ENCODE results near the gene AHDC1.
"Not testable (repeated sequence)": the region's sequence is repeated elsewhere in the genome, so short reads cannot be mapped to it uniquely, and the experiment has no call there.

The AHDC1 gene

DNA sequence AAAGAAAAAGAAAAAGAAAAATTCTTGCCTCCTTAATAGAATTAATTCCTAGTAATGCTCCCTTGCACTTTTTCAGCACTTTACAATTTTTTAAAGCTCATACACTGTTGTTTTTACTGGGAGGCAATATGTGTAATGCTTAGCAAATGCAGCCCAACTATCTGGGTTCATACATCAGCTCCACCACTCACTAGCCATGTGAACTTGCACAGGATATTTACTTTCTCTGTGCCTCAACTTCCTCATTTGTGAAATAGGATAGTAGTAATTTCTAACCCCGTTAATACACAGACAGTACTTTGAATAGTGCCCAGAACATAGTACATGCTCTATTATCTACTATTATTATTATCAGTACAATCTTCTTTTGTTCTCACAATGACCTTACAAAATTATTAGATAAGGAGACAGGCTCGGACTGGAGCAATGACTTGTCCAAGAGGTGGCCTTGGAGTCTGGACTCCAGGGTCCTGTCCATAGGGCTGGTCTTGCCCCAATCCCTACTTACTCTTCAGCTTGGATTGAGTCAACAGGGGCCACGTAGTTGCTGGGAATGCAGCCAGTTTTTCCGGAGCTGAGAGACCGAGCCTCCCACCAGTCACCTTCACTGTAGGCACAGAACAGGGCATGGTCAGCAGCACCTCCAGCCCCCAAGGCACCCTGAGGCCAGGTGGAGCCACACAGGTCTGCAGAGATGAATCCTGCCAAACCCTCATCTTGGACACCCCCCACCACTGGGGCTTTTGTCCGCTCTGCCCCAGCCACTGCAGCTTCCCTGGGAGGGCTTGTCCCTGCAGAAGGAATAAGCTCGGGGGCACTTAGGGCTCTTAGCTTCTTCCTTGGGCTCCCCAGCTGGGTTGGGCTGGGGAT, 17.3 kb upstream of the AHDC1 start:
- Histone ChIP-seq H3K27me3 (ENCODE audit: insufficient read depth, low read length) (peaks cover 5% of the 10 kb centered on the region; the same call in 1 of the 2 replicates), H3K27ac (ENCODE audit: low read length) (no peak overlapping the region), H3K4me1 (ENCODE audit: insufficient read depth, low read length) (peaks cover 7% of the 10 kb centered on the region; the same call in 1 of the 2 replicates), H3K9ac (ENCODE audit: low read depth, low read length) (no peak overlapping the region), H3K4me3 (ENCODE audit: low read length) (no peak overlapping the region), H3K36me3 (ENCODE audit: insufficient read depth, low read depth, low read length) (no peaks in the 10 kb centered on the region), H3K9me3 (ENCODE audit: insufficient read depth, low read depth, low read length) (no peaks in the 10 kb centered on the region)

DNA sequence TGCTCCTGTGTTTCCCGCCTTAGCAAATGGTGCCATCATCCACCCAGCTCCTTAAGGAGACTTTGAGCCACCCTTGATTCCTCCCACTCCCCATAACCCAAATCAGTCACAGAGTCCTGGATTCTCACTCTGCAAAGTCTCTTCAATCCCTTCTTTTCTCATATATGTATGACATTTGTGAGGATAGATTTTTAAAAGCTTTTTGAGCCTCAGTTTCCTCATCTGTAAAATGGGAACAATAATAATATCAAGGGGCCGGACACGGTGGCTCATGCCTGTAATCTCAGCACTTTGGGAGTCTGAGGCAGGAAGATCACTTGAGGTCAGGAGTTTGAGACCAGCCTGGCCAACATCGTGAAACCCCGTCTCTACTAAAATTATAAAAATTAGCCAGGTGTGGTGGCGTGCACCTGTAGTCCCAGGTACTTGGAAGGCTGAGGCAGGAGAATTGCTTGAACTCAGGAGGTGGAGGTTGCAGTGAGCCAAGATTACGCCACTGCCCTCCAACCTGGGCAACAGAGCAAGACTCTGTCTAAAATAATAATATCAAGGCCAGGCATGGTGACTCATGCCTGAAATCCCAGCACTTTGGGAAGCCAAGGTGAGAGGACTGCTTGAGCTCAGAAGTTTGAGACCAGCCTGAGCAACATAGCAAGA, 16.0 kb upstream of the AHDC1 start:
- not testable (repeated sequence) for H3K4me3 ChIP-seq (ENCODE audit: low read length); H3K9me3 ChIP-seq (ENCODE audit: insufficient read depth, low read depth, low read length); H3K9ac ChIP-seq (ENCODE audit: low read depth, low read length); H3K27ac ChIP-seq (ENCODE audit: low read length); H3K4me1 ChIP-seq (ENCODE audit: insufficient read depth, low read length); H3K36me3 ChIP-seq (ENCODE audit: insufficient read depth, low read depth, low read length)
- H3K27me3 ChIP-seq (ENCODE audit: insufficient read depth, low read length), result peaks cover 17% of the 10 kb centered on the region

DNA sequence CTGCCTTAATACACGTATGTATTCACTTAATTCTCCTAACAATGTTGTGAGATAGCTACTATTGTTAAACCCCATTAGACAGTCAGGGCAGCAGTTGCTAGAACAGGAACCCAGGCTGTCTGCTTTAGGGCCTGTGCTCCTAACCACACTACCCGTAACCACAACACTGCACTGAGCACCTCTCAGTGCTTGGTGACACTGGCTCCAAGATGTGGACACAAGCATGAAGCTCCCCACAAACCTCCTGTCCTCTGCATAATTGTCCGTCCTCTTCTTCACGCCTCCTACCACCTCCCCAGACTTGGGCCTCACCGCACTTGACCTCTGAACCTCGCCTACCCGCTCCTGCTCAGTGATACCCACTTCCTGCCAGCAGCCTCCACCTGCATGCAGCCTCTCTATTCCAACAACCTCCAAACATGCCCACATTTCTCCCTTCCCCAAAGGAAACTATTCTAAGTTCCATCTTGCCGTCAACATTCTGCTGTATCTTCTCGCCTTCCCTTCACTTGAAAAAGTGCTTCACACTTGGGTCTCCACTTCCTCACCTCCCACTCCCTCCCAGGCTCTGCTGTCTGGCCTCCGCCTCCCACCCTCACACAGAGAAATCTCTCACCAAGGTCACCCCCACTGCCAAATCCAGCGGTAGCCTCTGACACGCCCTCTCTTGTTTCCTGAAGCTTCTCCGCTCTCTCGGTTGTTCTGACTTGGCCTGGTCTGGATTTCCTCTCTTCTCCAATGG, 14.6 kb upstream of the AHDC1 start:
- peaks cover 7% of the 10 kb centered on the region; the same call in 1 of the 2 replicates for H3K4me1 ChIP-seq (ENCODE audit: insufficient read depth, low read length)
- H3K27me3 ChIP-seq (ENCODE audit: insufficient read depth, low read length), result peaks cover 17% of the 10 kb centered on the region
- H3K9ac ChIP-seq (ENCODE audit: low read depth, low read length), result no peak overlapping the region
- no peaks in the 10 kb centered on the region for H3K9me3 ChIP-seq (ENCODE audit: insufficient read depth, low read depth, low read length)
- no peak overlapping the region for H3K4me3 ChIP-seq (ENCODE audit: low read length)
- H3K36me3 ChIP-seq (ENCODE audit: insufficient read depth, low read depth, low read length), result no peaks in the 10 kb centered on the region
- no peak overlapping the region for H3K27ac ChIP-seq (ENCODE audit: low read length)

DNA sequence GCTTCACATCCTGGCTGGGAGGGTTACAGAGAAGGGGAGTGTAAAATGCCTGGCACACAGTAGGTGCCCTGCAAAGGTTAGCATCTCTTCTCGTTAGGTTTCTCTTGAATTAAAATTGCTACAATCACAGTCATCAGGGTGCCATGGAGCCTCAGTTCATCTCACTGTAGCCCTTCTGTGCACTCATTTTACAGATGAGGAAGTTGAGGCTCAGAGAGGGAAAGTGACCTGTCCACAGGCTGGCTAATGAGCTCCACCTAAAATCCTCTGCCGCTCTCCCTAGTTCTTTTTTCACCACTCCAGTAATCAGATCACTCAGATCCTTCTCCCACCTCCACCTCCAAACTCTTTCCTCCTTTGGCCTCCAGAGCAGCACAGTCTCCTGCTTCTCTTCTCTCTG, 13.5 kb upstream of the AHDC1 start:
- H3K9me3 ChIP-seq (ENCODE audit: insufficient read depth, low read depth, low read length), result no peaks in the 10 kb centered on the region
- no peak overlapping the region for H3K9ac ChIP-seq (ENCODE audit: low read depth, low read length)
- peaks cover 17% of the 10 kb centered on the region for H3K27me3 ChIP-seq (ENCODE audit: insufficient read depth, low read length)
- H3K36me3 ChIP-seq (ENCODE audit: insufficient read depth, low read depth, low read length), result no peaks in the 10 kb centered on the region
- no peak overlapping the region for H3K4me3 ChIP-seq (ENCODE audit: low read length)
- H3K4me1 ChIP-seq (ENCODE audit: insufficient read depth, low read length), result no peaks in the 10 kb centered on the region
- H3K27ac ChIP-seq (ENCODE audit: low read length), result no peak overlapping the region

DNA sequence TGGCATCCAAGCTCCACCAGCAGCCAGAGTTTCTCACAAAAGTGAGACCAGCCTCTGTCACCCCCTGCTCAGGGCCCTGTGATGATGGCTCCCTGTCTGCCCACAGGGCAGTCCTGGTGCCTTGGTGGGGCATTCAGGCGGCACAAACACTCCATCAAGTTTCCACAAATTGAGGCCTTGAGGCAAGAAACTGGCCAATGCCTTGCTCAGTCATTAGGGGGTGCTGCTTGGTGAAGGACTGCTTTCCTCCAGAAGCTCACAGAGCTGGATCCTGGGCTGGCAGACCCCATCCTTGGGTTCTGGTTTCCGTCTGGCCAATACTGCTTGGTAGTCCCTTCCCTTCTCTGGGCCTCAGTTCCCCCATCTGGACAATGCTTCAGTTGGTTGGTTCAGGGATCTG, 12.5 kb upstream of the AHDC1 start:
- no peaks in the 10 kb centered on the region for H3K4me1 ChIP-seq (ENCODE audit: insufficient read depth, low read length)
- no peak overlapping the region for H3K9ac ChIP-seq (ENCODE audit: low read depth, low read length)
- no peaks in the 10 kb centered on the region for H3K36me3 ChIP-seq (ENCODE audit: insufficient read depth, low read depth, low read length)
- H3K4me3 ChIP-seq (ENCODE audit: low read length), result no peak overlapping the region
- peaks cover 17% of the 10 kb centered on the region for H3K27me3 ChIP-seq (ENCODE audit: insufficient read depth, low read length)
- H3K9me3 ChIP-seq (ENCODE audit: insufficient read depth, low read depth, low read length), result no peaks in the 10 kb centered on the region
- no peak overlapping the region for H3K27ac ChIP-seq (ENCODE audit: low read length)

DNA sequence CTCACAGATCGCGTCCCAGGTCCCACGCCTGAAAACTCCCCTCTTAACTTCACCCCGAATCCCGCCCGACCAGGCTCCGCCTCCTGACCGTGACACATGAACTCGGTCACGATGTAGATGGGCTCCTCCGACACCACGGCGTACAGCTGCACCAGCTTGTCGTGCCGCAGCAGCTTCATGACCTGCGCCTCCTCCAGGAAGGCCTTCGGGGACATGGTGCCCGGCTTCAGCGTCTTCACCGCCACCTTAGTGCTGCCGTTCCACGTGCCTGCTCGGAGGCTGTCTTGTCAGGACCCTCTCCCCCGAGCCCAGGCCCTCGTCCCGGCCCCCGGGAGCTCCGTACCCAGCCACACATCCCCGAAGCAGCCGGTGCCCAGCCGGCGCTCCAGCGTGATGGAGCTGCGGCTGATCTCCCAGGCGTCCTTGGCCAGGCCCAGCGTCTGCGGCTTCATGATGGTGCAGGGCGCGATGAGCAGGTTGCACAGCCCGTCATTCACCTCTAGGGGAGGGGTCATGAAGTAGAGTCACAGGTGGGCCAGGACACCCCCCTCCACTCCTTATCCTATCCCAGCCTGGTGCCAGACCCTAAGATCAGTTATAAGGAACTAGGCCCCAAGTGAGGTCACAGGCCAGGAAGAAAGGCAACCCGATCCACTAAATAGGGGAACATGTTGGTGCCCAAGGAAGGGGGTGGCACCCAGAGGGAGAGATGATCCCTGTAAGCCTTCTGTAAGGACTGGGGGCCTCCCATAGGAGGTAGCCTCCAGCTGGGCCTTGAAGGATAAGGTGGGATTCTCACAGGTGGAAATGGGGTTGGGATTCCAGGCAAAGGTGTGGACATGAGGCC, 11.6 kb upstream of the AHDC1 start:
- Histone ChIP-seq H3K36me3 (ENCODE audit: insufficient read depth, low read depth, low read length) (no peaks in the 10 kb centered on the region), H3K4me1 (ENCODE audit: insufficient read depth, low read length) (no peaks in the 10 kb centered on the region)

DNA sequence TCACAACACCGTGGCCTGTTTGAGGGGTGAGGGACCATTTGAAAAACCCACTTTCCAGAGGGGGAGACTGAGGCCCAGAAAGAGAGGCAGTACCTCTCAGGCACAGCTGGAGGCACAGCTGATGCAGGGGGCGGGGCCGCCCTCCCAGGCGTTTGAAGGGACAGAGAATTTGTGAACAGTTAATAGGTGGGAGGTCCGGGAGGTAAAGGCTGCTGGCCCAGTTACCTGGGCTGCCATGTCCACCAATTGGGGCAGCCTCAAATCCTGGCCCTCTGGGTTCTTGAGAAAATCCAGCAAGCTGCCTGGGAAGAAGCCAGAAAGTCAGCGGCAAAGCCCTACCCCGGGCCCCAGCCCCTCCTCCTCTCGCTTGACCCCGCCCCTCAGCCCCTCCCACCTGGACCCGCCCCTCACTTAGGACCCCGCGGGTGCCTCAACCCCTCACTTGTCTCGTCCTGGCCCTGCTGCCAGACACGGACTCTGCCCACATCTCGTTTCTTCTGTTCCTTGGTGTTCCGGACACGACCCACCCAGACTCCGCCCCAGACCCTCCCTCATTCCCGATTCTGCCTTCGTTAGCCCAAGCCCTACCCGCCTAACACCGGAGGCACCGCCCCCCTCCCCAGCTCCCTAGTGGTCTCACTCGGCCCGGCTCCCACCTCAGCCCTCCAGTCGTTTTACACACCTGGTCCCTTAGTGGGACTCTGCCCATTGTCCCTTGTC, 10.8 kb upstream of the AHDC1 start:
- no peaks in the 10 kb centered on the region for H3K4me1 ChIP-seq (ENCODE audit: insufficient read depth, low read length)
- no peaks in the 10 kb centered on the region for H3K9me3 ChIP-seq (ENCODE audit: insufficient read depth, low read depth, low read length)
- no peak overlapping the region for H3K27ac ChIP-seq (ENCODE audit: low read length)
- H3K27me3 ChIP-seq (ENCODE audit: insufficient read depth, low read length), result peaks cover 17% of the 10 kb centered on the region
- H3K9ac ChIP-seq (ENCODE audit: low read depth, low read length), result no peak overlapping the region
- peak overlapping the region; percentile 86 for H3K4me3 ChIP-seq (ENCODE audit: low read length)
- H3K36me3 ChIP-seq (ENCODE audit: insufficient read depth, low read depth, low read length), result no peaks in the 10 kb centered on the region

More for the DNA sequence above, 11.6 kb upstream of the AHDC1 start:
- peak overlapping the region; percentile 86 for H3K4me3 ChIP-seq (ENCODE audit: low read length)
- H3K9ac ChIP-seq (ENCODE audit: low read depth, low read length), result no peak overlapping the region
- no peak overlapping the region for H3K27ac ChIP-seq (ENCODE audit: low read length)
- H3K9me3 ChIP-seq (ENCODE audit: insufficient read depth, low read depth, low read length), result no peaks in the 10 kb centered on the region
- H3K27me3 ChIP-seq (ENCODE audit: insufficient read depth, low read length), result peaks cover 17% of the 10 kb centered on the region

DNA sequence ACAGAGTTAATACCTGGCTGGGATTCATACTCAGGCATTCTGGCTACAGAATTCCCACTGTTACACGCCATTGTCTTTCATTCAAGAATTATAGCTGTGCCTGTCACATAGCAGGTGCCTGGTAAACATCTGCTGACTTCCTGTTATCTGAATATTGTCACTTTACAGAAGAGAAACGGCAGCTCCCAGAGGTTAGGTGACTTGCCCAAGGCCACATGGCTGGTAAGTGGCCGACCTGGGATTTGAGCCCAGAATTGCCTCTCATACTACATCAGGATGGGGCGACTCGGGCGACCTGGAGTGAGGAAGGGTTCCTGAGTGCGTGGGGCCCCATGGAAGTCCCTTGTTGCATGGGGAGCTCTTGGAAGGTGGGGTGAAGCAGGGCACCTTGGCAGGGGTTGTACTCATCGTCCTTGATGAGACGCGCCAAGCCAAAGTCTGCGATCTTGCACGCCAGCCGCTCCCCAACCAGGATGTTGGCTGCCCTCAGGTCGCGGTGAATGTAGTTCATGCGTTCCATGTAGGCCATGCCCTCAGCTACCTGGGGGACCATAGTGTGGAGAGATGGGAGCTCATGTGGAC, 10.2 kb upstream of the AHDC1 start:
- H3K27ac ChIP-seq (ENCODE audit: low read length), result no peak overlapping the region
- peaks cover 17% of the 10 kb centered on the region for H3K27me3 ChIP-seq (ENCODE audit: insufficient read depth, low read length)
- no peaks in the 10 kb centered on the region for H3K36me3 ChIP-seq (ENCODE audit: insufficient read depth, low read depth, low read length)
- H3K9me3 ChIP-seq (ENCODE audit: insufficient read depth, low read depth, low read length), result no peaks in the 10 kb centered on the region
- no peaks in the 10 kb centered on the region for H3K4me1 ChIP-seq (ENCODE audit: insufficient read depth, low read length)
- peak overlapping the region; percentile 86; the same call in 1 of the 2 replicates for H3K4me3 ChIP-seq (ENCODE audit: low read length)
- H3K9ac ChIP-seq (ENCODE audit: low read depth, low read length), result no peak overlapping the region

DNA sequence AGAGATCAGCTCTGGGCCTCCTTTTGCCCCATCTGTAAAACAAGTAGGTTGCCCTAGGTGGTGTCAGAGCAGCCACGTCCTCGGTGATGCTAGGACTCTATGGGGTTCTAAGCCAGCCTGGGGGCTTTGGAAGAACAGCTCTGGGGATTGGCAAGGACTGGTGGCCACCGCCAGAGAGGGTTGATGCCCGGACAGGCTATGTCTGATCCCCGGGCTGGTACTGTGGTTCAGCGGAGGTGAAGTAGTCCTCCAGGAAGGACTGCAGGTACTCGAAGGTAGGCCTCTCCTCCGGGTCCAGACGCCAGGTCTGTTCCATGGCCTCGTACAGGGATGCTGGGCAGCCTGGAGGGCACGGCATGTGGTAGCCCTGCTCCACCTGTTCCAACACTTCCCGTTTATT, 8.8 kb upstream of the AHDC1 start:
- Histone ChIP-seq H3K9me3 (ENCODE audit: insufficient read depth, low read depth, low read length) (no peaks in the 10 kb centered on the region), H3K4me1 (ENCODE audit: insufficient read depth, low read length) (peaks cover 4% of the 10 kb centered on the region), H3K4me3 (ENCODE audit: low read length) (no peak overlapping the region), H3K27me3 (ENCODE audit: insufficient read depth, low read length) (peaks cover 17% of the 10 kb centered on the region), H3K9ac (ENCODE audit: low read depth, low read length) (no peak overlapping the region), H3K36me3 (ENCODE audit: insufficient read depth, low read depth, low read length) (no peaks in the 10 kb centered on the region), H3K27ac (ENCODE audit: low read length) (no peak overlapping the region)

DNA sequence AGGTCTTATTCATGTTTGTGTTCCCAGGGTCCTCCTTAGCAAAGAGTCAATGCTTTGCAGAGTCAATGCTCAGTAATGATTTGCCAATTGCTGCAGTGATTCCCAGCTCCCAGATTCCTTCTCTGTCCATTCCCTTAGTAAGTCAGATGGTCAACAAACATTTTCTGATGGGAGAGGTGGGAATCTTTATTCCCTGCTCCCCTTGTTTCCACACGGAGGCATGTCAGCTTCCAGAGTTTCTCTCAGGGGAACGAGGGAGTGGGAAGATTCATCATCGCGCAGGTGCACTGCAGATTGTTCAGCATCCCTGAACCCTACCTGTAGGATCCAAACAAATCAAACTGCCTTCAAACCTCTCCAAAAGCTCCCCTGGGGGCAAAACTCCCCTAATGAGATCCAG, 7.5 kb upstream of the AHDC1 start:
- peaks cover 14% of the 10 kb centered on the region for H3K27me3 ChIP-seq (ENCODE audit: insufficient read depth, low read length)
- H3K4me1 ChIP-seq (ENCODE audit: insufficient read depth, low read length), result peaks cover 15% of the 10 kb centered on the region
- no peak overlapping the region for H3K27ac ChIP-seq (ENCODE audit: low read length)
- H3K9me3 ChIP-seq (ENCODE audit: insufficient read depth, low read depth, low read length), result no peaks in the 10 kb centered on the region
- H3K4me3 ChIP-seq (ENCODE audit: low read length), result no peak overlapping the region
- no peaks in the 10 kb centered on the region for H3K36me3 ChIP-seq (ENCODE audit: insufficient read depth, low read depth, low read length)
- H3K9ac ChIP-seq (ENCODE audit: low read depth, low read length), result no peak overlapping the region

Measured in iPS-20b (cell line).